ENCODE measurements around the gene RNF6.

GRCh38 chr13:26225896-26226617, 3.9 kb upstream of the RNF6 start:
- TF ChIP-seq SP1 (IDR thresholded peaks at IDR 0.05; ENCODE audit: low read depth) (no peak), CTCF (IDR thresholded peaks at IDR 0.05 in 2 of 3, conservative IDR thresholded peaks at IDR 0.05 in 1 of 3; ENCODE audit: borderline replicate concordance in 1 of 3, insufficient read depth in 1 of 3, low read depth in 2 of 3, low read length in 2 of 3) (no peak), ZFX (IDR thresholded peaks at IDR 0.05) (no peak), YY1 (IDR thresholded peaks at IDR 0.05; ENCODE audit: extremely low read depth, insufficient replicate concordance, low read depth, low read length) (no peak), EZH2 (IDR thresholded peaks at IDR 0.05) (no peak), POLR2A (IDR thresholded peaks at IDR 0.05; ENCODE audit: borderline replicate concordance, extremely low read depth, insufficient read depth, insufficient read length) (no peak), REST (IDR thresholded peaks at IDR 0.05; ENCODE audit: low read depth) (no peak), CBX3 (IDR thresholded peaks at IDR 0.05; ENCODE audit: low read depth) (no peak)
